ENCODE data around the gene APP.

DNA sequence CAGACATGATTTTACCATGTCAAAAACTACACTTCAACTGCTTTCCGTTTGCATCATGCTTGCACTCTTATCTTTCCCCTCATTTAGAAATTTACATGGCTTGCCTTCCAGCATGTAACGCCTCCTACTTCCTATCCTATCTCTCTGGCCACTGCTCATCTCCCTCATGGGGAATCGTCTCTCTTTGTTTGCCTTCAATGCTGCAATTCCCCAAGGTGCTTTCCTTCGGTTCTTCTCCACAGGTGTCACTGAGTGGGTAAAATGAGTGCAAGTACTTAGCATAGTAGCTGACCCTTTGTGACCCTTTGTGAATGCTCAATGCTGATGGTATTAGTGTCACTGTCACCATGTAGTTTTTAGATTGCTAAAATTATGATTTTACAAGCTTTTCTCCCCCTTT is 63.1 kb downstream of the APP start:
- no peak for TF ChIP-seq POLR2AphosphoS5 (IDR thresholded peaks at IDR 0.05)
- TF ChIP-seq, protein P1, sequence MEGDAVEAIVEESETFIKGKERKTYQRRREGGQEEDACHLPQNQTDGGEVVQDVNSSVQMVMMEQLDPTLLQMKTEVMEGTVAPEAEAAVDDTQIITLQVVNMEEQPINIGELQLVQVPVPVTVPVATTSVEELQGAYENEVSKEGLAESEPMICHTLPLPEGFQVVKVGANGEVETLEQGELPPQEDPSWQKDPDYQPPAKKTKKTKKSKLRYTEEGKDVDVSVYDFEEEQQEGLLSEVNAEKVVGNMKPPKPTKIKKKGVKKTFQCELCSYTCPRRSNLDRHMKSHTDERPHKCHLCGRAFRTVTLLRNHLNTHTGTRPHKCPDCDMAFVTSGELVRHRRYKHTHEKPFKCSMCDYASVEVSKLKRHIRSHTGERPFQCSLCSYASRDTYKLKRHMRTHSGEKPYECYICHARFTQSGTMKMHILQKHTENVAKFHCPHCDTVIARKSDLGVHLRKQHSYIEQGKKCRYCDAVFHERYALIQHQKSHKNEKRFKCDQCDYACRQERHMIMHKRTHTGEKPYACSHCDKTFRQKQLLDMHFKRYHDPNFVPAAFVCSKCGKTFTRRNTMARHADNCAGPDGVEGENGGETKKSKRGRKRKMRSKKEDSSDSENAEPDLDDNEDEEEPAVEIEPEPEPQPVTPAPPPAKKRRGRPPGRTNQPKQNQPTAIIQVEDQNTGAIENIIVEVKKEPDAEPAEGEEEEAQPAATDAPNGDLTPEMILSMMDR (IDR thresholded peaks at IDR 0.05) = no peak
- no peak for TF ChIP-seq EP300 (IDR thresholded peaks at IDR 0.05; ENCODE audit: low read depth)
- TF ChIP-seq POLR2A (IDR thresholded peaks at IDR 0.05) = no peak
